Activated naive CD8-positive, alpha-beta T cell treated with anti-CD3 and anti-CD28 coated beads, Interleukin-2, amount 50 U/mL, for 24 hours (primary cell): Measurements from ENCODE around the gene AXIN2.
A peak's percentile ranks its signal among the peaks of the same experiment; 100 is the strongest.

Experiments
- ATAC-seq: fragments of 150-1000 bp; cut with Tn5 transposase; one replicate; pipeline ENCODE4 v1.10.0; 2021
- DNase-seq: peaks from one replicate; pipeline ENCODE4 v3.0.0; 2021
- H3K27ac Mint-ChIP-seq: one replicate; pipeline ENCODE4 v1.8.0; 2021; ENCODE audit warnings: mild to moderate bottlenecking, mixed read lengths
- H3K27me3 Mint-ChIP-seq: one replicate; pipeline ENCODE4 v1.8.0; 2021; ENCODE audit warnings: mixed read lengths
- H3K36me3 Mint-ChIP-seq: one replicate; pipeline ENCODE4 v1.8.0; 2021; ENCODE audit warnings: low read depth, mixed read lengths
- H3K4me1 Mint-ChIP-seq: one replicate; pipeline ENCODE4 v1.8.0; 2021; ENCODE audit warnings: mixed read lengths
- H3K4me3 Mint-ChIP-seq: one replicate; pipeline ENCODE4 v1.8.0; 2021; ENCODE audit warnings: mild to moderate bottlenecking, moderate library complexity, mixed read lengths
- H3K9me3 Mint-ChIP-seq: one replicate; pipeline ENCODE4 v1.8.0; 2021; ENCODE audit warnings: mixed read lengths

AXIN2 gene

DNA sequence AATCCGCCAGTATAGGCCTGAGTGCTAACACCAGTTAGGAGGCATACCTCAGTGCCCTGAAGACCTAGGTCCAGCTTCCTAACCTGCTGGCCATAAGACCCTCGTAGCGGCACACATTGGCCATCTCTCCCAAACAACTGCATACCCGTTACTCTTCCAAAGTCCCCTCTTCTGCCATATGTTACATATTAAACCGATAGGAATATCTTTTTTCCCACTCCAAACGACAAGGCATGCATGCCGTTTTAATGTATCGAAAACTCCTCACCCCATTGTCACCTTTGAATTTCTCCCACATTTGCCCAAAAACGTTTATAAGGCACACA, 721 bp upstream of the AXIN2 start:
- Mint-ChIP-seq H3K36me3 (no peaks in the 10 kb centered on the region), H3K4me1 (peaks cover 38% of the 10 kb centered on the region), H3K27me3 (peaks cover 9% of the 10 kb centered on the region), H3K4me3 (peak overlapping the region; percentile 70), H3K9me3 (no peaks in the 10 kb centered on the region), H3K27ac (no peak overlapping the region)
- ATAC-seq (no peak), DNase-seq (no peak)

DNA sequence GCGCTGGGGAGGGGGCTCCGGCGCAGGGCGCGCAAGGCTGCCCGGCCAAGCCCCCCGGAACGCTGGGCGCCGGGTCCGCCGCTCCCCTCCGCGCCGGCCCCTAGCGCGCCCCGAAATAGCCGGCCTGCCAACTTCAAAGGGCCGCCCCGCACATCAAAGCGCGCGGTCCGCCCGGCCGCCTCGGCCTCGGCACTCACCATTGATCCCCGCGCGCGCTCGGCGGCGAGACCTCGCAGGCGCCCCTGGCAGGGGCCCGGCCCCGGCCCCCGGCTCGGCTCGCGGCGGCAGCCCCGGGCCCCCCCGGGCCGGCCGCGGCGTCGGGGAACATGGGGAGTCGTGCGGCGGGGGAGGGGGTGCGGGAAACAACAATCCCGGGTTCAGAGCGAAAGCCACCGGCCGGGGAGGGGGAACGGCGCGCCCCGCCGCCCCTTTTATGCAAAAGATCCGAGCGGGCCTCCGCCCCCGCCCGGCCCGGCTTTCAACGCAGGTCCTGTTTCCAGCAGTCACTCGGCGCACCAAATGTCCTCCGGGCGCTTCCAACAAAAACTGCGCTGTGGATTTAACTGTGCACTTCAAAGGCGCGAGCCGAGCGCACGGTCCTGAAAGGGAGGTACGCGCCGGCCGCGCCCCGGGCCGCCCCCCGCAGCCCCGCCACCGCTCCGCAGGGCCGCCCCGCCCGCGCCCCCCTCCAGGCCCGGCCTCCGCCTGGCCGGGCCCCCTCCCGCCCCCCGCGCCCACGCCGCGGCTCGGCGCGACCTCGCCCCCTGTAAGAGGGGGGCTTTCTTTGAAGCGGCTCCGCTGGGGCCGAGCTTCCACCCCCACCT, 608 bp downstream of the AXIN2 start:
- Mint-ChIP-seq H3K27me3 (peaks cover 9% of the 10 kb centered on the region), H3K36me3 (no peaks in the 10 kb centered on the region), H3K9me3 (no peaks in the 10 kb centered on the region), H3K4me1 (peaks cover 38% of the 10 kb centered on the region), H3K4me3 (peak overlapping the region; percentile 70), H3K27ac (no peak overlapping the region)
- peak; percentile 31 for ATAC-seq
- peak; percentile 71 for DNase-seq

DNA sequence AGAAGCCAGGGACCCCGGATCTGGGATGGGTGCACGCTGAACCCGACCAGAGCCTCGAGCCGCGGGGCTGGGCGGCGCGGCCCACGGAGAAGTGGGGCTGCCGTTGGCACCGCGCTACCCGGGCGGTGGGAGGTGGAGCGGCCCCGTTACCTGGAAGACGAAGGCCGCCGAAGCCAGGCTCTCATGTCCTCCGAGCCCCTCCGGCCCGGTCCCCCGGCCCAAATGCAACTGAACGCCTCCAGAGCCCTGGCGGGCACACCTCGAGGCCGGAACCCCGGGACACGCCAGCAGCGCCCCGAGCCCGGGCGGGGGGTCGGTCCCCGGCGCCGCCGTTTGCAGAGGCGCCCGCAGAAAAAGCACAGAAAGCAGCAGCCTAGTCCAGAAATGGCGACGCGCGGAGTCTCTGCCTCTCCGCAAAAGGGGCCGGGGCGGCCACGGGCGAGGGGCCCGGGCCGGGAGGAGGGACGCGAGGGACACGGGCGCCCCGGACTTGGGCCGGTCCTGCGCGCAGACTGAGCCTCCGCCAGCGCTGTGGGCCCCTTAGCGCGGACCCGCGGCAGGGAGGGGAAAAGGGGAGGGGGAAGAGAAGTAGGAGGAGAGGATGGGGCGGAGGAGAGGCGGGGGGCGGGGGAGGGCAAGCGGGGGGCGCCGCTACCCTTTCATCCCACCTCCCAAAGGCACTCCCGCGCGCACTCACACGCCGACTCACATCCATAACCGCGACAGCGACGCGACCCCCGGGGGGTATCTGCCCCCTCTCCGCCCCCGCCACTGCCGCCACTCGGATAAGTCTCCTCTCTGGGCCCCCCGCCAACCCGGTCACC, 1.4 kb downstream of the AXIN2 start:
- Mint-ChIP-seq H3K4me3 (peak overlapping the region; percentile 61), H3K9me3 (no peaks in the 10 kb centered on the region), H3K27ac (no peak overlapping the region), H3K4me1 (peaks cover 34% of the 10 kb centered on the region), H3K27me3 (peaks cover 9% of the 10 kb centered on the region), H3K36me3 (no peaks in the 10 kb centered on the region)
- DNase-seq (peak; percentile 27), ATAC-seq (no peak)

DNA sequence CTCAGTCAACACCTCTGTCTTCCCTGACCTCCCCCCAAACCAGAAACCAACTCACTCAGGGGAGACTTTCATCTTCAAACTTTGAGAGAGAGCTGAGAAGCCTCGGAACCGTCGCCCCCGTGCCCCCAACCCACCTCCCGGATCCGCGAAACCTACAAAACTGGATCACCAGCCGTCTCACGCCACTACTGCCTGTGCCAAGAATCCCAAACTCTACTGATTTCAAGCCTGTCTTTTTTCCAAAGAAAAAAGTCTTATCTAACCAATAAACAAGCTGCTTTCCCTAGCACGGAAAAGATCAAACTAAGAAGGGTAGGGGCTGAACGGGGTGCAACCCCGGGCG, 2.0 kb downstream of the AXIN2 start:
- Mint-ChIP-seq H3K27me3 (peaks cover 9% of the 10 kb centered on the region), H3K4me1 (peaks cover 32% of the 10 kb centered on the region), H3K36me3 (no peaks in the 10 kb centered on the region), H3K27ac (peak overlapping the region; percentile 73), H3K9me3 (no peaks in the 10 kb centered on the region), H3K4me3 (no peak overlapping the region)
- DNase-seq (no peak), ATAC-seq (no peak)

DNA sequence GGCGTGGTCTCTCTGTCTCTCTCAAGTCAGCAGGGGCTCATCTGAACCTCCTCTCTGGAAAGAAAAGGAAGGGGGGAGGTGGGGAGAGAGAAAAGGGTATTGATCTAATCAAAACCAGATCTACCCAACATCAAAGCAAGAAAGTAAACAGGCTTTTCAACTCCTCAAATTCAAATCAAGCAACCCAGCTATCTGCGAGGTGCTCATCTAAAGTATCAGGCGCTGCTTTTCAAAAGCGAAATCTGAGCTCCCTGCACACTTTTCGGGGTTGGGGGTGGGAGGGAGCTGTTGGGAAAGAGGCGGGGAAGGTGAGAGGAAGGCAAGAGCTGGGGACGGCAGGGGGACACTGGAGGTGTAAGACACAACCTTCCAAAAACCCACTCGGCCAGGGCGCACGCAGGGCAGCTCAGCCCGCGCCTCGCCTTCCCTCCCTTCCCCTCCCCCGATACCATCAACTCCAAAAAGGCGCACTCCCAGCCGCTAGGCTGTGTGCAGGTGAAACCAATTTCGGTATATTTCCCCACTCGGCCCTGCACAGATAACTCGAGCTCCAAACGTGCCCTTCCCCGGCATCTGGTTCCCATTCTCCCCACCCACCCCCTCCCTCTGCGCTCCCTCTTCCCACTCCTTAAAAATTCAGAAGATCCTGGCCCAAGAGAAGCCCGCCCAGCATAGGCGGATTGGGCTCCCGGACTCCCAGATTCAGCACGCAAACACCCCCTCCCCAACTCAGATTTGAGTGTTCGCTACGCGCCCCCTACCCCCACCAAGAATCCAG, 2.6 kb downstream of the AXIN2 start:
- no peaks in the 10 kb centered on the region for H3K9me3 Mint-ChIP-seq
- H3K4me3 Mint-ChIP-seq: no peak overlapping the region
- no peak overlapping the region for H3K27ac Mint-ChIP-seq
- H3K36me3 Mint-ChIP-seq: no peaks in the 10 kb centered on the region
- no peak for ATAC-seq
- peak; percentile 16 for DNase-seq
- H3K4me1 Mint-ChIP-seq: peaks cover 32% of the 10 kb centered on the region
- H3K27me3 Mint-ChIP-seq: peaks cover 9% of the 10 kb centered on the region

DNA sequence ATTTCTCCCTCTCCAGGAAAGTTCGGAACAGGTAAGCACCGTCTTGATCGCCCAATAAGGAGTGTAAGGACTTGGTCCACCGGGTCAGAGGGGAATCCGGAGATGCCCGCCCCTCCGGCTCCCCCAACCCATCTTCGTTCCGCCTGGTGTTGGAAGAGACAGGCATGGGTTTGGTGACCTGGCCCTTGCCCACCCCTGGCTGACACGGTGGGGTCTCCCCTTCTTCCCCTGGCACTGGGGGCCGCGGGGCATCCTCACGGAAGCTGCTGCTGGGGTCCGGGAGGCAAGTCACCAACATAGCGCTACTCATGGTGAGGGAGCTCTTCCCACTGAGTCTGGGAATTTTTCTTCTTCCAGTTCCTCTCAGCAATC, 3.2 kb downstream of the AXIN2 start:
- Mint-ChIP-seq H3K4me1 (peaks cover 32% of the 10 kb centered on the region), H3K9me3 (no peaks in the 10 kb centered on the region), H3K27me3 (peaks cover 9% of the 10 kb centered on the region), H3K4me3 (no peak overlapping the region), H3K36me3 (no peaks in the 10 kb centered on the region), H3K27ac (no peak overlapping the region)
- DNase-seq (no peak), ATAC-seq (no peak)

DNA sequence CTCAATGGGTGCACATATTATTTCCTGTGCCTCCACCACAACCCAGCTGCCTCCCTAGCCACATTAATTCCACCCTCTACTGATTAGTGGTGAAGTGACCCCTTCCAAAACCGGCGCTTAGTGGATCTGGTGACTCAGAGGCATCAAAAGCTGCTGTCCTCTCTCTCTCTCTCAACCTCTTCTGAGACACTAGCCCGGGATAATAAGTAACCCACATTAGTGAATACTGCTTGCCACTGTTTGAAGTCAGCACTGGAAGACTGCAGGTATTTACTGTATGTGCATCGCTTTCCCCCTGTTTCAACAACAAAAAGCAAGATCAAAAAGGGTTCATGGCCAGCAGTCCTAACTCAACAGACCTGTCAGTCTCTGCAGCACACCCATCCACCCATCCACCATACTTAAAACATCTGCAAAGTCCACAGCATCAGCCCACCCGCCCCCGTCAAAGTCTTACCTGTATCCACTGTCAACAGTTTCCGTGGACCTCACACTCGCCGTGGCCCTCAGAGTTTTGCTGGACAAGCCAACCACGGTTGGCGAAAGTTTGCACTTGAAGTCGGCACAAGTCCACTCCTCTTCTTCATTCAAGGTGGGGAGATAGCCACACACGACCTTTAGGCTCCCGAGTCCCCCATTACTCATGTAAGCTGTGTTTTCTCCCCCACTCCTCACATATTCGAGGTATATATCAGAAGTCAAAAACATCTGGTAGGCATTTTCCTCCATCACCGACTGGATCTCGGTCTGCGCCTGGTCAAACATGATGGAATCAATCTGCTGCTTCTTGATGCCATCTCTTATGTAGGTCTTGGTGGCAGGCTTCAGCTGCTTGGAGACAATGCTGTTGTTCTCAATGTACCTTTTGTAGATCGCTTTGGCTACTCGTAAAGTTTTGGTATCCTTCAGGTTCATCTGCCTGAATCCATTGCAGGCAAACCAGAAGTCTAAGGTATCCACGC, 3.8 kb downstream of the AXIN2 start:
- Mint-ChIP-seq H3K27ac (no peak overlapping the region), H3K36me3 (peaks cover 4% of the 10 kb centered on the region), H3K4me3 (no peak overlapping the region), H3K27me3 (peaks cover 9% of the 10 kb centered on the region), H3K4me1 (peaks cover 31% of the 10 kb centered on the region), H3K9me3 (no peaks in the 10 kb centered on the region)
- peak; percentile 9 for ATAC-seq
- peak; percentile 21 for DNase-seq

DNA sequence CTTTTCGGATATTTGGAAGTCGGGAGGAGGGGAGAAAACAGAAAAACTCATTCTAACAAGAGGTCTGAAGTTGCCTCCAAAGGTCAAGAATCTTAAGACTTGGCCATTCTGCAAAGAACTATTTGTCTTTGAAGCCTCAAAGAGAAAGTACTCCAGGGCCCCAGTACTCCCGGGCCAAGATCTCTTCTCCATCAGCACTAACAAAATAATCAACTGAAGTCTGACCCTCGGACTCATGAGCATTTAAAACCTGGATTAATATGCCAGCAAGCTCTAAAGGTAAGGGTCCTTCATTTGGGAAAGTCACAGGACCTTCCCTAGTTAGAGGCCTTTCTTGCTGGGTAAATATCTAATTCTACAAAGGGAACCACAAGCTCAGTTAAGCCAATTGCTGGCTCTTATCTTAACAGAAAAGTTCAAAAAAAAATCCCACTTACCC, 4.5 kb downstream of the AXIN2 start:
- ATAC-seq (no peak), DNase-seq (no peak)
- H3K27ac Mint-ChIP-seq: no peak overlapping the region
- H3K27me3 Mint-ChIP-seq: peaks cover 8% of the 10 kb centered on the region
- peaks cover 30% of the 10 kb centered on the region for H3K4me1 Mint-ChIP-seq
- peaks cover 4% of the 10 kb centered on the region for H3K36me3 Mint-ChIP-seq
- no peaks in the 10 kb centered on the region for H3K9me3 Mint-ChIP-seq
- H3K4me3 Mint-ChIP-seq: no peak overlapping the region

DNA sequence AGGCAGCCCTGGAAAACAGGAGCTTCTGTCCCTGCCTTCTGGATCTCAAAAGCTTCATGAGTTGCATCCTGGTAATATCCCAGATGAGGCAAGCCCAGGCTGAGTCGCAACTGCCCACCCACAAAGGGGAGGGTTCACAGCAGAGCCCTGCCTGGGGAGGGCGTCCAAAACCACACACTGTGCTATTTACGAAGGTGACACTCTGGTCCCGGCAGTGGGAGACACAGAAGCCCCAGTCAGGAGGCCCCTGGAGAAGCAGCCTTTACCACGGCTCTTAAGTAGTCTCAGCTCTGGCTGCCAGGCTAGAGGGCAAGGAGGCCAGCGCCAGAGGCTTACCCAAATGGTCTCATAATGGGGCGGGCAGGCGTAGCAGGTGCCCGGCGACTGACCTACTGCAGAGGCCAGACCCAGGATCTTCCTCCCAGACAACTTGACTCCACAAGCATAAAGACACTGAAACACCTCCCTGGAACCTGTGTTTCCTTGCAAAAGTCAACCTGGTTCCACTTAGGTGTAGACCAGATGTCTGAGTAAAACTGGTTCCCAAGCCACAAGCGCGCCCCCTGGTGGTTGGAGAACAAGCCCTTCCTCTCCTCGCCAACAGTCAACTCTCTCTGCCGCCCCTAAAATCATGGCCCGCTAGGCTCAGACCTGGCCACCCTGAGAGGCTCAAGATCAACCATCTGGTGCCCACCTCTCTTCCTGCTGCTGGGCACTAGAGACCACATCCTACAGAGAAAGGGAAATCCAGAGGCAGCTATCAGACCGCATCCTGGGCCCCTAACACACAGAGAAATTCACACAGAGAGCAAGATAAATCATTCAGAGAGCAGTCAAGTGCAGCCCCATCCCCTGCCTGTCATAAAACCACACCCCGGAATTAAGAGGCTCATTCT, 5.2 kb downstream of the AXIN2 start:
- Mint-ChIP-seq H3K4me3 (peak overlapping the region; percentile 25), H3K27ac (no peak overlapping the region), H3K36me3 (peaks cover 4% of the 10 kb centered on the region), H3K4me1 (peaks cover 30% of the 10 kb centered on the region), H3K27me3 (peaks cover 7% of the 10 kb centered on the region), H3K9me3 (no peaks in the 10 kb centered on the region)
- peak; percentile 93 for DNase-seq
- peak; percentile 53 for ATAC-seq

DNA sequence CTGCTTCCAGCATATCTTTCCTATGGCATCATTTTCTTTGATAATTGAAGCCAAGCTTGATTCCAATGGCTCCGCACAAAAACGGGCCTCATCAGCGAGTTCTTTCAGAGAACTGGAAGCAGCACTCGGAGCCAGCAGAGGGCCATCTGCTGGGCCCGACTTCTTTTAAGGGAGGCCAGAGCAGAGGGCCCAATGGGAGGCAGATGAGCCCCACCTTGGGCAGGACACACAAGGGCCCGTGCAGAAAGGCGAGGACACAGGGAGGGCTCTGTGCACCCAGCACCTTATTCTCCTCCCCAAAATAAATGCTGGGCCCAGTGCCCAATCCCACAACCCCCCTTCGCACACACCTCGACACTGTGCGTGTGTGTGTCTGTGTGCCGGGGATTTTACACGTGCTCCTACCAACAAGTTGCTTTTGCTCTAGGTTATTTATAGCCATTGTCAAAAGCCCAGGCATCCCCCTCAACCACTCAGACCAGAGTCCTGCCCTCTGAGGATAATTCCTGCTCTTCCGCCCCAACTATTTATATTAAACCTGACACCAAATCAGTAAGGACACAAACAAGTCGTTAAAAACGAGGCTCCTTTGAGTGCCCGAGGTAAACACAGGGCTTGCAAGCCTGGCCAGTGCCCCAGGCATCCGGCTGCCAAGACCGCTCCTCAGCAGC, 6.8 kb downstream of the AXIN2 start:
- H3K27ac Mint-ChIP-seq: no peak overlapping the region
- H3K4me1 Mint-ChIP-seq: peaks cover 37% of the 10 kb centered on the region
- no peak for DNase-seq
- H3K9me3 Mint-ChIP-seq: no peaks in the 10 kb centered on the region
- ATAC-seq: no peak
- no peak overlapping the region for H3K4me3 Mint-ChIP-seq
- peaks cover 4% of the 10 kb centered on the region for H3K36me3 Mint-ChIP-seq
- peaks cover 7% of the 10 kb centered on the region for H3K27me3 Mint-ChIP-seq

DNA sequence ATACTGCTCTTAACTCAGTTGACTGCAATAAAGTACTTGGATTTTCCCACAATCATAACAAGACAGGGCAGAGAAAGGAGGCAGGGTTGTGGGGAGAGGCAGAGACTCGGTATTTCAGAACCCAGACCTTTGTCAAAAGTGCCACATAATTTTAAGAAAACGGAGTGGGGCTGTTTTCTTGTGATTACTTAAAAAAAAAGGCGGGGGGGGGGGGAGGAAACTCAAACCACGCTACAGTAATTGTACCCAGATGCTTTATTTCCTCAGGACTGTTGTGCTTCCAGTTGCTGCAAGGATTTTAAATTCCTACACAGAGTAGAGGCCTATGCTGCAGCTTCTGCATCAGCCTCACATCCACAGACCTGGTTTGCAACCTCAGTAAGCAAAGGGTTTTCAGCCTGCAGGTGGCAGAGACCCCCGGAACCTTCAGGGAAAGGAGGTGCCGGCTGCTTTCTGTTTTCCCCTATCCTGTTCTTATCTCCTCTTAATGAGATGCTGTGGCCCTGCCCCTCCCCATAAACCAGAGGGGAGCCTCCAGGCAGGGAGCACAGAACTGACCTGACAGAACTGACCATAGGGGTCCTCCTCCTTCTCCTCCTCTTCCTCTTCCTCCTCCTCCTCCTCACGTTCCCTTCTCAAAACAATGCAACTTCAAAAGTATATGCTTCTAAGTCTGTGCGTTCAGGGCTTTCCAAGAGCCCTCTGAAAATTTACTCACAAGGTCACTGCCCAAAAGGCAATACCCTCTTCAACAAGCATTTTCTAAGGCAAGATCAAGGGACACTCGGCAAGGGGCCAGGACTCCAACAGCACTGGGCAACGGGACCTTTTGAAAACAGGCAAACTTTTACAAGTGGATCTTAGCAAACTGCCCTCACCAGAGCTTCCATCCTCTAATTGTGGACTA, 7.5 kb downstream of the AXIN2 start:
- Mint-ChIP-seq H3K27me3 (peaks cover 2% of the 10 kb centered on the region), H3K36me3 (peaks cover 8% of the 10 kb centered on the region), H3K9me3 (no peaks in the 10 kb centered on the region), H3K4me1 (peaks cover 32% of the 10 kb centered on the region), H3K27ac (peak overlapping the region; percentile 79), H3K4me3 (peak overlapping the region; percentile 30)
- no peak for DNase-seq
- peak; percentile 16 for ATAC-seq
